A549 (cell line): ENCODE data around the gene CLPSL2.

ENCODE experiments used
- NFE2L2 ChIP-seq: fragments of 150-350 bp; conservative IDR thresholded peaks from 2 replicates; pipeline ENCODE4 v1.6.1; 2014; ENCODE audit warnings: low read length
- PHF8 ChIP-seq: fragments of 200-600 bp; sonication (generic); IDR thresholded peaks from 2 replicates; pipeline ENCODE4 v1.6.1; 2016; ENCODE audit warnings: low read depth, mild to moderate bottlenecking, antibody characterized with exemption, moderate library complexity, borderline replicate concordance

- TF ChIP-seq NFE2L2 = no peak
- TF ChIP-seq PHF8 = no peak
Observed at GRCh38 chr6:35782424-35782823, 6.0 kb downstream of the CLPSL2 start.
